Measurements from ENCODE around the gene DGKG.

DNA sequence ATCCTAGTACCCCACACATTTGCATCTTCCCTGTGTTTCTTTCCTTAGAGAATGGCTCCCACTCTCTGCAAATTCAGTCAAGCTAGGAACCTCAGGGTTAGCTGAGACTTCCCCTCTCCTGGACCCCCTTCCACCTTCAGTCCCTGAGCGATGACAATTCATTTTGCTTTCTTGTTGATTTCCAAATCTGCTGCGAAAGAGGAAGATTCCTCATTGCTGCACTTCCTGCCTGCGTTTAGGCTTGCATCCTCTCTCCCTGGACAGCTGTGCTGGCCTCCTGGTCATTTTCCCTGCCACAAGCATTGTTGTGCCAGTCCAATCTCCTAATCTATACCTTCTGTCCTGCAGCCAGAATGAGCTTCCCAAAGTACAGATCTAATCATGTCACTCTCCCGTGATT lies 12.3 kb upstream of the DGKG start:
- TF ChIP-seq, protein P1, sequence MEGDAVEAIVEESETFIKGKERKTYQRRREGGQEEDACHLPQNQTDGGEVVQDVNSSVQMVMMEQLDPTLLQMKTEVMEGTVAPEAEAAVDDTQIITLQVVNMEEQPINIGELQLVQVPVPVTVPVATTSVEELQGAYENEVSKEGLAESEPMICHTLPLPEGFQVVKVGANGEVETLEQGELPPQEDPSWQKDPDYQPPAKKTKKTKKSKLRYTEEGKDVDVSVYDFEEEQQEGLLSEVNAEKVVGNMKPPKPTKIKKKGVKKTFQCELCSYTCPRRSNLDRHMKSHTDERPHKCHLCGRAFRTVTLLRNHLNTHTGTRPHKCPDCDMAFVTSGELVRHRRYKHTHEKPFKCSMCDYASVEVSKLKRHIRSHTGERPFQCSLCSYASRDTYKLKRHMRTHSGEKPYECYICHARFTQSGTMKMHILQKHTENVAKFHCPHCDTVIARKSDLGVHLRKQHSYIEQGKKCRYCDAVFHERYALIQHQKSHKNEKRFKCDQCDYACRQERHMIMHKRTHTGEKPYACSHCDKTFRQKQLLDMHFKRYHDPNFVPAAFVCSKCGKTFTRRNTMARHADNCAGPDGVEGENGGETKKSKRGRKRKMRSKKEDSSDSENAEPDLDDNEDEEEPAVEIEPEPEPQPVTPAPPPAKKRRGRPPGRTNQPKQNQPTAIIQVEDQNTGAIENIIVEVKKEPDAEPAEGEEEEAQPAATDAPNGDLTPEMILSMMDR (IDR thresholded peaks at IDR 0.05): no peak
- TF ChIP-seq POLR2A (IDR thresholded peaks at IDR 0.05): no peak

All from Peyer's patch (tissue), 4 donors.